Dermis microvascular lymphatic vessel endothelial cell (primary cell): ENCODE results near the gene ATP8B4. TPM values are rescaled to one million over a fixed set of nuclear protein-coding genes. Genes with fewer than 3 reads are reported as not detected.

Experiments
- DNase-seq, 2 donors: peaks; one replicate each; pipeline versions ENCODE4 v3.0.0 to v3.0.0-alpha.2; 2010; ENCODE audit warnings: low read depth in 2 of 2
- total RNA-seq: library from RNA; depleted of rRNA; stranded (reverse); fragments of >200 nt; gene quantifications from 2 replicates; pipeline ENCODE4 v1.2.1, GENCODE V29; 2014

Gene ATP8B4
- total RNA-seq, 1 donor from 2014 or later = 0.39 TPM

GRCh38 chr15:50063226-50063625, 55.8 kb downstream of the ATP8B4 start:
- no peak for DNase-seq

GRCh38 chr15:50061503-50061902, 57.5 kb downstream of the ATP8B4 start:
- DNase-seq = no peak

- no peak for DNase-seq
Measured at GRCh38 chr15:50059883-50060282, 59.1 kb downstream of the ATP8B4 start.

DNA sequence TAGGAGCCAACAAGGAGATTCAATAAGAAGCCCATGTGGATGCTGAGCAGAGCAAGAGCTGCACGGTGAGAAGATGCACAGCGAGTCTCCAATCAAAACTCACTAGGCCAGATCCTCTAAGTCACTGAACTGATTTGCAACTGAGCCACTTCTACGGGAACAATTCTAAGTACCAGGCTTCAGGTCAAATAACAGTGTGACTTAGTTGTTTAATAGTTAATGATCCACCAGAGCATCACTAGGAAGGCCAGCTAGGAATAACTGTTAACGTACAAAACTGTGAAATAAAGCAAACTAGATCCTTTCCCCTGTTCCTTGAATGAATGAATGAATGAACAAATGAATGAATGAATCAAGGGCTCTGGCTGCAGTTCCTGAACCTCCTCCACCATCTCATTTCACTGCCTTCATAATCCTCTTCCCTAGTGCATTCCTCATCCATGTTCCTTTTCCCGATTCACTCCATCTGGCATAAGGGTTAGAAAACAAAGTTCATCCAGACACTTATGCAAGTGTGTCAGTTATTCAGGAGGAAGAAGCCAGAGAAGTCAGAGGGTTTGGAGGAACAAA, 59.7 kb downstream of the ATP8B4 start:
- DNase-seq = no peak

- DNase-seq = peak; percentile 21 to 64
Measured at GRCh38 chr15:50057905-50058639, 61.0 kb downstream of the ATP8B4 start.

- no peak for DNase-seq
Measured at GRCh38 chr15:50057196-50057595, 61.8 kb downstream of the ATP8B4 start.

DNA sequence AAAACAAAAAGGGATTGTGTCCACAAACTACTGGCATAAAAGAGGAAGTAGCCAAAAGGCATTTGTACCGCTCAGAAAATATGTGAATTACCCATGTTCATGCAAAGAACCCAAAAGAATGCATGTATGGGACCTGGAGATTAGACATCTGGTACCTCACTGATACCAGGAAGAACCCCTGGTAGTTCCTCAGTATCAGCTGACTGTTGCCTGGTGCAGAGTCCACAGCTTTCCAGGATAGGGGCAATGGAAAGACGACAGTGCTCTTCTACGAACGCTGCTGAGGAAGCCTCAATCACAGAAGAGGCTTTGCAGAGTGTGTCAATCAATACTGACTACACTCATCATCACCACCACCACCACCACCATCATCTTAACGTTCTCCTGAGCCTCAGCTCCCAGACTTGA, 63.3 kb downstream of the ATP8B4 start:
- no peak for DNase-seq

DNA sequence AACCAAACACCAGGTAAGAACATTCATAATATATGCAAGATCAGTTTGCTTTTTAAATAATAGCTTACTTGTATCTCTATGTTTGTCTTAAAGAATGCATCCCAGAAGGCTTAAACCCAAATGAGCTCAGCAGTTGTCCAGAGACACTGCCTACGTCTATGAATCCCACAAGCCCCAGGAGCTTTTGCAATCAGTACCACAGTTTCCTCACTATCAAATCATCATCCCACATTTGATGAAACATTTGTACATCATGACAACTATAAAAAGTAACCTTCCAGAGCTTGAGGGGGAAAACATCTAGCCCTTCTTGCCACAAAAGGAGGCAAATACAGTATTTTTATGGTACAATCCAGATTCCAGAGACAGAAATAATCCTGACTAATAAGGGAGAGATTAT, 63.7 kb downstream of the ATP8B4 start:
- DNase-seq = no peak

DNA sequence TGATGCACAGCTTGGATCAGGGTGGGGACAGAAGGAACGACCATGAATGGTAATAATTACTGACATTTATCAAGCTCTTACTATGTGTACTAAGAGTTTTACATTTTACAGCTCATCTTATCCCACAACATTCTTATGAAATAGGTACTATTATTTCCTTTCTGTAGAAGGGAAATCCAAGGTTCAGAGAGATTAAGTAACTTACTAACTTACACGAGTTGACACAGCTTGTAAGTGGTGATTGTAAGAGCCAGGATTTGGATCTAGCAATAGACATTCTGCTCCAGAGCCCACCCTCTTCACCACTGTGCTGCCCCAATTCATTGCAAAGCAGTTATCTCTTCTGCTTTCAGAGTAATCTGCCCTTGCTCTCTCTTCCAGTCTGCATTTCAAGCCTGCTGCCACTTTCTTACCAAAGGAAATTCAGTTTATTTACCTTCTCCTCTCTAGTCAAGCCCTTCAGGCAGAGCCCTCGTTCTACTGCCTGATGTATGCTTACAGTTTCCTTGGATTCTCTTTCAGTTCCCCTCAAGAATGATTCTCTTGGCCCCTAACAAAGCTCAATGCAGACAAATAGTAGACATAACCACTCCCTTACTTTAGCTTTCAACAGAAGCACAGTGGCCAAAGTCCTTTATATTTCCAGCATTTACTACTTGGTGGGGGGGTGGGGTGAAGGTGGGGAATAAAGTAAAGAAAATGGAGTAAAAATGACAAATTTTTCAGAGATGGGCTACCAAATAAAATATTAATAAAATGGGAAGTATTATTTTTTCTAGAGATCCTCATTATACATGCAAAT, 65.8 kb downstream of the ATP8B4 start:
- no peak for DNase-seq

GRCh38 chr15:50051811-50052419, 67.1 kb downstream of the ATP8B4 start:
- peak; percentile 34 to 53 for DNase-seq

- no peak for DNase-seq
Measured at GRCh38 chr15:50050986-50051743, 67.9 kb downstream of the ATP8B4 start.

DNA sequence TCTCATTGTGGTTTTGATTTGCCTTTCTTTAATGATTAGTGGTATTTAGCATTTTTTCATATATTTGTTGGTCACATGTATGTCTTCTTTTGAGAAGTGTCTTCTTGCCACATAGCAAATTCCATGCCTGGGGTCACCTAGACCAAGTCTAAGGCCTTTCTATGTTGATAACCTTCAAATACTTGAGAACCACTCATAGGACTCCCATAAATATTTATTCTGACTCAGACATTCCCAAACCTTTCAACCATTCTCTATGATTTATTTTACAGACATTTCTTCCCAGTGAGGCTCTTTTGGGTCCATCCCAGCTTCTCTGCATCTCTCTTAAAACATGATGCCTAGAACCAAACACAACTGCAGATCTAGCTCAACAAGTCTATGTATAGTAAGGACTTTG, 69.2 kb downstream of the ATP8B4 start:
- no peak for DNase-seq

GRCh38 chr15:50046867-50047266, 72.2 kb downstream of the ATP8B4 start:
- no peak for DNase-seq

DNA sequence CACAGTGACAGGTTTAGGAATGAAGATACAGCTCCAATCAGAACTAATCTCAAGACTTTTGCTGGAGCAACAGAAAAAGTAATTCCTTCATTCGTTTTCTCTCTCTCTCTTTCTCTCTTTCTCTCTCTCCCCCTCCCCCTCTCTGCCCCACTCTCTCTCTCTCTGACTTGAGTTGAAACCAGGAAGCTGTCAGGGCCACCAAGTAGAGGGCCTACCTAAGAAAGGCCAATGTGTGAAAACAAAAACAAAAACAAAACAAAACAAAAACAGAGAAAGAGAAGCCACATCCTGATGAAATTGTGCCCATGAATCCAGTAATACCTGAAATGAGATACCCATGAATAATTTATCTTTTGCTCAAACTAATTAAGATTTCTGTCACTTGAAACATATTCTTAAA, 72.9 kb downstream of the ATP8B4 start:
- no peak for DNase-seq

- no peak for DNase-seq
Measured at GRCh38 chr15:50044904-50045303, 74.1 kb downstream of the ATP8B4 start.

DNA sequence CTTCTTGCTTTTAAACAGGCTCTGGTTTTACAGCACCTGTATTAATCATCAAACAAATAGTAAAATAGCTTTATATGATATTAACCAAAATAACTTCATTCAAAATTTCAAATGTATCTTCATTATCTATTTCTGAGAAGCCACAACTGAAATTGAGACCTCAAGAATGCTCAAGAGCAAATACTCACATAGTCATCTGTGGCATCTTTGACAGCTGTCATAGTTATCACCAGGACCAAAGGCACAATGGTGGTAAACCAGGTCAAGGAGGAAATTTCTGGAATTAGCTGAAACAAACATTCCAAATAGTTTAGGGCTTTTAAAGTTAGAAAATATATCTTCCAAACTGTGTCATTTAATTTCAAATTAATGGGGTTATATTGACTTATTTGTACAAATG, 74.6 kb downstream of the ATP8B4 start:
- no peak for DNase-seq

- no peak for DNase-seq
Measured at GRCh38 chr15:50042775-50043174, 76.3 kb downstream of the ATP8B4 start.

GRCh38 chr15:50030456-50030855, 88.6 kb downstream of the ATP8B4 start:
- DNase-seq = no peak

DNA sequence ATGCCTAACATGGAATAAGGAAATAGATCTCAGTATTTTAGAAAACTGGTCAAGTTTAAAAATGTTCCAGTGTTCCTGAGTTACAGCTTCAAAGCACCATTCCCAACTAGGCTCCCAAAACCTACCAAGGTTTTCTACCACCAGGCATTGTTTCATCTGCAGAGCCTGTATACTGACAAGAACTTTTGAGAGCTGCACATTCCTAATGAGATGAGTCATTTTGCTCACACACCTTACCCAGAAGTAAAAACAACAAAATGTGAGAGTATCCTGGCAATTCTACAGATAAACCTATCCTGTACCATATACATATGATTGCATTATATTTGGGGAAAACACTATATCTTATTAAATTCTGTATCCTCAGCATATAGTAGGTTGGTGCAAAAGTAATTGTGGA, 90.7 kb downstream of the ATP8B4 start:
- DNase-seq = no peak

DNA sequence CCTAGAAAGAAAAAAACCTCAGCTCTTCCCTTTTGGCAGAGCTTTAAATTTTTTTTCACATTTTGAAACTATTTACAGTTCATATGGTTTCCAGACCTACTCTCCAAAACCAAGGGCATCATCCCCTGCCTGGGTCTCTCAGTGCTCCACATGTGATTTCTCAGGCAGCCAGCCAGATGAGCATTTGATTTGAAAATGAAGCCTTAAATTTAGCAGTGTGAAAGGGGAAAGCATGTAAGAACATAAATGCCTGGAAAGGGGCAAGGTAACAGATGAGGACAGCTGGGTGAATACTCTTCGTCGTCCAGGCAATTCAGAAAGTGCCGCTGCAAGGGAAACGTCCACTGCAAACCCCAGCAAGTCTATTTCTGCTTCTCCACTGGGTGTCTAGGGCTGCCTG, 94.8 kb downstream of the ATP8B4 start:
- no peak for DNase-seq

GRCh38 chr15:50018491-50018890, 100.5 kb downstream of the ATP8B4 start:
- no peak for DNase-seq
